Hepatocyte (in vitro differentiated cells): ENCODE data around the gene XKR7. TPM values are rescaled to one million over a fixed set of nuclear protein-coding genes. Genes with fewer than 3 reads are reported as not detected.

Experiments
- DNase-seq: peaks from one replicate; pipeline ENCODE4 v3.0.0-alpha.2; 2016; ENCODE audit warnings: low spot score
- H2AFZ ChIP-seq: fragments of 200-600 bp; sonication (generic); 2 replicates; pipeline ENCODE4 v1.6.0; 2016; ENCODE audit warnings: antibody characterized with exemption, mild to moderate bottlenecking
- H3K27ac ChIP-seq: fragments of 200-600 bp; sonication (generic); 2 replicates; pipeline ENCODE4 v1.5.1; 2016; ENCODE audit warnings: mild to moderate bottlenecking
- H3K27me3 ChIP-seq: fragments of 200-600 bp; sonication (generic); 2 replicates; pipeline ENCODE4 v1.6.1; 2016
- H3K36me3 ChIP-seq: fragments of 200-600 bp; sonication (generic); replicated peaks from 2 replicates; pipeline ENCODE4 v1.5.1; 2016; ENCODE audit warnings: low read depth; ENCODE audit not compliant: insufficient read depth
- H3K4me1 ChIP-seq: fragments of 200-600 bp; sonication (generic); 2 replicates; pipeline ENCODE4 v1.5.1; 2016; ENCODE audit warnings: mild to moderate bottlenecking, moderate library complexity; ENCODE audit not compliant: insufficient read depth
- H3K4me2 ChIP-seq: fragments of 200-600 bp; sonication (generic); 2 replicates; pipeline ENCODE4 v1.6.0; 2016
- H3K4me3 ChIP-seq: fragments of 200-600 bp; sonication (generic); 2 replicates; pipeline ENCODE4 v1.5.1; 2016; ENCODE audit warnings: mild to moderate bottlenecking
- H3K79me2 ChIP-seq: fragments of 200-600 bp; sonication (generic); 2 replicates; pipeline ENCODE4 v1.6.0; 2017; ENCODE audit warnings: mild to moderate bottlenecking
- H3K9me2 ChIP-seq: fragments of 200-600 bp; sonication (generic); replicated peaks from 2 replicates; pipeline ENCODE4 v1.6.0; 2017; ENCODE audit warnings: mild to moderate bottlenecking; ENCODE audit not compliant: insufficient read depth
- H3K9me3 ChIP-seq: fragments of 200-600 bp; sonication (generic); 2 replicates; pipeline ENCODE4 v1.5.1; 2016; ENCODE audit warnings: low read depth, mild to moderate bottlenecking
- H4K20me1 ChIP-seq: fragments of 200-600 bp; sonication (generic); 2 replicates; pipeline ENCODE4 v1.6.0; 2016; ENCODE audit warnings: mild to moderate bottlenecking; ENCODE audit not compliant: insufficient read depth, poor library complexity, severe bottlenecking
- CTCF ChIP-seq: fragments of 200-600 bp; sonication (generic); IDR thresholded peaks from 2 replicates; pipeline ENCODE4 v1.5.1; 2016; ENCODE audit warnings: antibody characterized with exemption, mild to moderate bottlenecking; ENCODE audit not compliant: poor library complexity
- EZH2 ChIP-seq: fragments of 200-600 bp; sonication (generic); IDR thresholded peaks from 2 replicates; pipeline ENCODE4 v1.6.1; 2016; ENCODE audit warnings: antibody characterized with exemption, mild to moderate bottlenecking, borderline replicate concordance
- EZH2phosphoT487 ChIP-seq: fragments of 200-600 bp; sonication (generic); IDR thresholded peaks from one replicate; pipeline ENCODE4 v1.6.1; 2018; ENCODE audit warnings: antibody characterized with exemption, mild to moderate bottlenecking, low read depth, moderate library complexity; ENCODE audit not compliant: unreplicated experiment, severe bottlenecking
- WGBS: methylation state at CpG from one replicate; pipeline ENCODE4 v1.1.6; 2016; ENCODE audit warnings: low lambda C conversion rate; ENCODE audit errors: missing lambda C conversion rate; 5-methylcytosine and 5-hydroxymethylcytosine counted together
- polyA plus RNA-seq: library from polyadenylated mRNA; unstranded; fragments of >200 nt; fragmentation: Nextera tagmentation; extraction: Ambion mirVana; gene quantifications from 2 replicates; pipeline ENCODE4 v1.2.1, GENCODE V29; 2016
- total RNA-seq: library from RNA; depleted of rRNA; stranded (reverse); fragments of >200 nt; gene quantifications from 2 replicates; pipeline ENCODE4 v1.2.3, GENCODE V29; 2014

The XKR7 gene
- total and polyA plus RNA-seq, 2 experiments from 2014 or later = 0.37 TPM; not detected in 1

- Histone ChIP-seq H3K9me2 (no peaks in the 10 kb centered on the region), H3K4me3 (peak overlapping the region; percentile 44), H3K9me3 (no peaks in the 10 kb centered on the region), H3K27ac (peak overlapping the region; percentile 38), H3K79me2 (peaks cover 35% of the 10 kb centered on the region), H4K20me1 (peaks cover 12% of the 10 kb centered on the region), H3K4me1 (peaks cover 9% of the 10 kb centered on the region), H3K27me3 (peaks cover 4% of the 10 kb centered on the region), H3K36me3 (peaks cover 5% of the 10 kb centered on the region), H3K4me2 (peak overlapping the region; percentile 92), H2AFZ (peak overlapping the region; percentile 86)
- TF ChIP-seq CTCF = no peak
- TF ChIP-seq EZH2 = no peak
- TF ChIP-seq EZH2phosphoT487 = no peak
- 15% methylated on average over 6 of the region's 6 CpGs for WGBS
- DNase-seq = no peak
These were observed 16.8 kb upstream of the XKR7 start for GRCh38 chr20:31951203-31951529.

DNA sequence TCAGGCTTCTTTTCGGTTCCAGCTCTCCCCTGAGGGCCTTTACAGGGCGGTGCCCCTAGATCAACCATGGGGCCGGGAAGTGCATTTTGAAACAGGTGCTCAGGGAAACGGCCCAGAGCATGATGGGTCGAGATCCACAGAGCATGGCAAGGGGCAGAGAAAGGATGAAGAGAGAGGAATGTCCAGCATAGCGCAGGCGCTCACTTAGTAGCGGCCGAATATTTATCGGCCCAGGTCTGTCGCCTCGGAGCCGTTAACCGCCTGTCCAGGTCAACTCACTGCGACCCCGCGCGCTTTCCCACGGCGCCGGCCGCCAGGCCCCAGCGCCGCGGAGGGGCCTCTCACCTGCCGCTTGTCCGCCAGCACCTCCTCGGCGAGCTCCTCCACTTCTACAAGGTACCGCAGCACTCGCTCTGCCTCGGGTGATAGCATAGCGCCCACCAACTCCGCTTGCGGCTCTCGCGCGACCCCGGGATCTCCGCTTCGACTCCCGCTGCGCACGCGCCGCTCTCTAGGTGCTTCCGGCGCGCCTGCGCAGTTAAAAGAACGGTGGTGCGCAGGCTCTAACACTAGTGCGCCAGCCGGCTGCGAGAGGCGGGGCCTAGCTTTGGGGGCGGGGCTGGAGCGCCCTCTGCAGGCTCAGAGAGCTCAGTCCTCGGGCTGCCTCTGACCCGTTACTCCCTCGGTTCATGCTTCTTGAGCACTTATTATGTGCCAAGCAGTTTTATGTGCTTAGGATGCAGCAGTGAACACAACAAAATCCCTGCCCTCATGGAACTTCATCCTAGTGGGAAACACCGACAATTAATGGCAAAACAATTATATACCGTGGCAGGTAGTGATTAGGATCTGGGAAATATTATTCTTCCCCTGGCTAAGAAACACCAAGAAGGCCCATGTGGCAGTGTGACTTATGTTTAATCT lies 16.2 kb upstream of the XKR7 start, which contains the start of gene PDRG1:
Gene PDRG1 (minus strand): TSS at position 517 of the 924 bp plus-strand sequence. CDS start 85 bp downstream, at position 432.
- WGBS = under 1% methylated on average over 63 of the region's 63 CpGs
- H3K27ac ChIP-seq = peak within 1 kb of the TSS; percentile 38

GRCh38 chr20:31953556-31954148 lies 14.3 kb upstream of the XKR7 start:
- H3K27me3 ChIP-seq = peaks cover 24% of the 10 kb centered on the region
- 78% methylated on average over 6 of the region's 6 CpGs for WGBS
- H3K4me3 ChIP-seq = no peak overlapping the region
- H3K4me1 ChIP-seq = peaks cover 9% of the 10 kb centered on the region
- DNase-seq = no peak
- no peak overlapping the region for H3K4me2 ChIP-seq
- H3K27ac ChIP-seq = no peak overlapping the region
- H4K20me1 ChIP-seq = peaks cover 12% of the 10 kb centered on the region
- H3K79me2 ChIP-seq = peaks cover 30% of the 10 kb centered on the region
- H3K36me3 ChIP-seq = no peaks in the 10 kb centered on the region
- H3K9me3 ChIP-seq = no peaks in the 10 kb centered on the region
- no peak overlapping the region for H2AFZ ChIP-seq
- H3K9me2 ChIP-seq = no peaks in the 10 kb centered on the region
- TF ChIP-seq EZH2phosphoT487 (no peak), EZH2 (no peak)

More for the DNA sequence above, 16.2 kb upstream of the XKR7 start, which contains the start of gene PDRG1:
- Histone ChIP-seq H3K9me2 (no peaks in the 10 kb centered on the region), H3K27me3 (peaks cover 10% of the 10 kb centered on the region), H3K79me2 (peaks cover 35% of the 10 kb centered on the region), H3K4me2 (peak within 1 kb of the TSS; percentile 92), H3K36me3 (peaks cover 5% of the 10 kb centered on the region), H3K4me1 (peaks cover 9% of the 10 kb centered on the region), H2AFZ (peak within 1 kb of the TSS; percentile 86), H3K9me3 (no peaks in the 10 kb centered on the region), H3K4me3 (peak within 1 kb of the TSS; percentile 44), H4K20me1 (peaks cover 12% of the 10 kb centered on the region)
- DNase-seq = peak; percentile 100
- TF ChIP-seq CTCF (peak; percentile 100), EZH2 (no peak)

DNA sequence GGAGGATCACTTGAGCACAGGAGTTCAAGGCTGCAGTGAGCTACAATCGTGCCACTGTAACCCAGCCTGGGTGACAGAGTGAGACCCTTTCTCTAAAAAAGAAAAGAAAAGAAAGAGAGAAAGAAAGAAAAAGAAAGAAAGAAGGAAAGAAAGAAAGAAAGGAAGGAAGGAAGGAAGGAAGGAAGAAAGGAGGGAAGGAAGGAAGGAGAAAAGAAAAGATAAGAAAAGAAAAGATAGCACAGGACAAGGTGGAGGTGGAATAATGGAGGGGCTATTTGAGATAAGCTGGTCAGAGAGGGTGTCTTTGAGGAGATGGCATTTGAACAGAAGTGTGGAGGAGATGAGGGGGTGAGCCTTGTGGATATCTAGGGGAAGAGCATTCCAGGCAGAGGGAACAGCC lies 13.5 kb upstream of the XKR7 start:
- Histone ChIP-seq H3K9me3 (no peaks in the 10 kb centered on the region), H3K4me2 (no peak overlapping the region), H4K20me1 (peaks cover 12% of the 10 kb centered on the region), H2AFZ (no peak overlapping the region), H3K36me3 (no peaks in the 10 kb centered on the region), H3K9me2 (no peaks in the 10 kb centered on the region), H3K4me3 (no peak overlapping the region), H3K27ac (no peak overlapping the region), H3K79me2 (peaks cover 22% of the 10 kb centered on the region), H3K4me1 (peaks cover 9% of the 10 kb centered on the region), H3K27me3 (peaks cover 28% of the 10 kb centered on the region)
- WGBS = 69% methylated on average over 1 of the region's 1 CpG
- TF ChIP-seq EZH2 (no peak), CTCF (no peak), EZH2phosphoT487 (no peak)
- DNase-seq = no peak
